HEK293 (cell line): Measurements from ENCODE around the gene TUBE1.

Source experiments
- HOXC10 ChIP-seq: sonication (generic); formaldehyde crosslinking; IDR thresholded peaks from 2 replicates; pipeline ENCODE4 v1.8.1; 2023; ENCODE audit warnings: mild to moderate bottlenecking, missing genetic modification reagents
- SALL2 ChIP-seq: fragments of 450-650 bp; formaldehyde crosslinking; IDR thresholded peaks from 2 replicates; pipeline ENCODE4 v1.5.0; 2017; ENCODE audit warnings: missing biosample characterization, mild to moderate bottlenecking, missing genetic modification characterization, borderline replicate concordance
- TCF7L2 ChIP-seq: IDR thresholded peaks from 2 replicates; pipeline ENCODE4 v1.6.1; 2011; ENCODE audit warnings: low read depth, mild to moderate bottlenecking, inconsistent platforms, low read length, moderate library complexity, borderline replicate concordance
- TRIM28 ChIP-seq: IDR thresholded peaks from 2 replicates; pipeline ENCODE4 v1.6.1; 2011; ENCODE audit warnings: low read length, control low read depth, borderline replicate concordance
- ZIC2 ChIP-seq: fragments of 450-650 bp; formaldehyde crosslinking; IDR thresholded peaks from 2 replicates; pipeline ENCODE4 v1.5.1; 2016; ENCODE audit warnings: missing biosample characterization, missing genetic modification characterization
- ZNF121 ChIP-seq: fragments of 450-650 bp; formaldehyde crosslinking; IDR thresholded peaks from 2 replicates; pipeline ENCODE4 v1.5.1; 2016; ENCODE audit warnings: missing biosample characterization, missing genetic modification characterization
- ZNF24 ChIP-seq: fragments of 450-650 bp; formaldehyde crosslinking; IDR thresholded peaks from 2 replicates; pipeline ENCODE4 v1.5.1; 2016; ENCODE audit warnings: missing biosample characterization, missing genetic modification characterization
- ZNF324 ChIP-seq: fragments of 450-650 bp; formaldehyde crosslinking; IDR thresholded peaks from 2 replicates; pipeline ENCODE4 v1.5.1; 2016; ENCODE audit warnings: missing biosample characterization, missing genetic modification characterization
- ZNF404 ChIP-seq: fragments of 450-650 bp; formaldehyde crosslinking; IDR thresholded peaks from 2 replicates; pipeline ENCODE4 v1.5.1; 2017; ENCODE audit warnings: missing biosample characterization, missing genetic modification characterization
- ZNF610 ChIP-seq: fragments of 450-650 bp; formaldehyde crosslinking; IDR thresholded peaks from 2 replicates; pipeline ENCODE4 v1.5.1; 2016; ENCODE audit warnings: missing biosample characterization, missing genetic modification characterization, borderline replicate concordance
- ZNF621 ChIP-seq: fragments of 450-650 bp; formaldehyde crosslinking; IDR thresholded peaks from 2 replicates; pipeline ENCODE4 v1.5.1; 2017; ENCODE audit warnings: missing biosample characterization, missing genetic modification characterization
- ZNF664 ChIP-seq: fragments of 450-650 bp; formaldehyde crosslinking; IDR thresholded peaks from 2 replicates; pipeline ENCODE4 v1.5.1; 2016; ENCODE audit warnings: missing biosample characterization, missing genetic modification characterization
- ZNF837 ChIP-seq: fragments of 450-650 bp; formaldehyde crosslinking; IDR thresholded peaks from 2 replicates; pipeline ENCODE4 v1.5.1; 2016; ENCODE audit warnings: missing biosample characterization, missing genetic modification characterization
- TF ChIP-seq, protein P1 (sequence below): fragments of 450-650 bp; formaldehyde crosslinking; IDR thresholded peaks from 2 replicates; pipeline ENCODE4 v1.5.1; 2016; ENCODE audit warnings: missing biosample characterization, missing genetic modification characterization
- TF ChIP-seq, protein P2 (sequence below): fragments of 450-650 bp; formaldehyde crosslinking; IDR thresholded peaks from 2 replicates; pipeline ENCODE4 v1.5.1; 2016; ENCODE audit warnings: missing biosample characterization, missing genetic modification characterization, low read depth
- TF ChIP-seq, protein P3 (sequence below): fragments of 450-650 bp; formaldehyde crosslinking; IDR thresholded peaks from 2 replicates; pipeline ENCODE4 v1.5.1; 2016; ENCODE audit warnings: missing biosample characterization, missing genetic modification characterization
- TF ChIP-seq, protein P4 (sequence below): fragments of 450-650 bp; formaldehyde crosslinking; optimal IDR thresholded peaks from 2 replicates; pipeline ENCODE3; 2016; ENCODE audit warnings: missing biosample characterization, mild to moderate bottlenecking, missing genetic modification characterization
- TF ChIP-seq, protein P5 (sequence below): fragments of 450-650 bp; formaldehyde crosslinking; IDR thresholded peaks from 2 replicates; pipeline ENCODE4 v1.5.1; 2017; ENCODE audit warnings: missing biosample characterization, missing genetic modification characterization
- TF ChIP-seq, protein P6 (sequence below): fragments of 450-650 bp; formaldehyde crosslinking; IDR thresholded peaks from 2 replicates; pipeline ENCODE4; 2016; ENCODE audit warnings: missing biosample characterization, missing genetic modification characterization
- TF ChIP-seq, protein P7 (sequence below): fragments of 450-650 bp; formaldehyde crosslinking; IDR thresholded peaks from 2 replicates; pipeline ENCODE4 v1.5.1; 2016; ENCODE audit warnings: missing biosample characterization, missing genetic modification characterization
- TF ChIP-seq, protein P8 (sequence below): fragments of 450-650 bp; formaldehyde crosslinking; conservative IDR thresholded peaks from 2 replicates; pipeline ENCODE4 v1.5.1; 2016; ENCODE audit warnings: low read depth, missing biosample characterization, missing genetic modification characterization
- TF ChIP-seq, protein P9 (sequence below): fragments of 450-650 bp; formaldehyde crosslinking; IDR thresholded peaks from 2 replicates; pipeline ENCODE4 v1.5.1; 2016; ENCODE audit warnings: missing biosample characterization, missing genetic modification characterization

The TUBE1 gene

DNA sequence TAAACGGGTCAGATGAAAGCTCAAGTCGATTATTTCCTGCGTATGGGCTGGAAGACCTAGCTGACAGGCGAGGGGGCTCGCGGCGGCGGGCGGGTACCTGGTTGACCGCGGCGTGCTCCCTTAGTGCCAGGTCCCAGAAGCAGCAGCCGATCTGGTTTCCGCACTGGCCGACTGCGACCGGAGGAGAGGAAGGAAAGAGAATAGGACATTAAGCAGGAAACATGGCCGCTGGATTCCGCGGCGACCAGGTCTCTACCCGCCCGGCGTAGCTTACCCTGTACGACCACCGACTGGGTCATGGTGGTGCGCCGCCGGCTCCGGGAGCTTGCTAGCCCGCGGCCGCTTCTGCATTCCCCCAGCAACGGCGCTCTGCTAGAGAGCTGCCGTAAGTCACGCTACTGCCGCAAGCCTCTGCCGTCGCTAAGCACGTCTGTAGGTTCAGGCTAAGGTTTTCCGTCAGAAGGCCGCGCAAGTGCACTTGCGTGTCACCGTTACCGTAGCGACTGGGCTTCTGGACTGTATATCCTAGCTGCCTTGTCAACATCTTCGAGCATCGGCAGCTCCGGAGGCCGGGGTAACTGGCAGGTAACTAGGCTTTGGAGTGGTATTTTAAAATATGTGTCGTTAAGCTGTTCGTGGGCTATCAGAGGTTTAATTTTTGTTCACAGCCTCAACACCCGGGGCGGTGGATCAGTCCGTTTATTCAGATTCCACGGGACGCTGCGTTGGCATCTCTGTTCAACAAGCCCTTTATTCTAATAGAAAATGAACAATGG, at the start of gene TUBE1, which contains the start of gene FAM229B (continued):
- TF ChIP-seq, protein P1, sequence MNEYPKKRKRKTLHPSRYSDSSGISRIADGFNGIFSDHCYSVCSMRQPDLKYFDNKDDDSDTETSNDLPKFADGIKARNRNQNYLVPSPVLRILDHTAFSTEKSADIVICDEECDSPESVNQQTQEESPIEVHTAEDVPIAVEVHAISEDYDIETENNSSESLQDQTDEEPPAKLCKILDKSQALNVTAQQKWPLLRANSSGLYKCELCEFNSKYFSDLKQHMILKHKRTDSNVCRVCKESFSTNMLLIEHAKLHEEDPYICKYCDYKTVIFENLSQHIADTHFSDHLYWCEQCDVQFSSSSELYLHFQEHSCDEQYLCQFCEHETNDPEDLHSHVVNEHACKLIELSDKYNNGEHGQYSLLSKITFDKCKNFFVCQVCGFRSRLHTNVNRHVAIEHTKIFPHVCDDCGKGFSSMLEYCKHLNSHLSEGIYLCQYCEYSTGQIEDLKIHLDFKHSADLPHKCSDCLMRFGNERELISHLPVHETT (tag by site-specific recombination): 0 out of 2 replicates have a peak, but pooled peaks have one; percentile 11
- TF ChIP-seq, protein P2, sequence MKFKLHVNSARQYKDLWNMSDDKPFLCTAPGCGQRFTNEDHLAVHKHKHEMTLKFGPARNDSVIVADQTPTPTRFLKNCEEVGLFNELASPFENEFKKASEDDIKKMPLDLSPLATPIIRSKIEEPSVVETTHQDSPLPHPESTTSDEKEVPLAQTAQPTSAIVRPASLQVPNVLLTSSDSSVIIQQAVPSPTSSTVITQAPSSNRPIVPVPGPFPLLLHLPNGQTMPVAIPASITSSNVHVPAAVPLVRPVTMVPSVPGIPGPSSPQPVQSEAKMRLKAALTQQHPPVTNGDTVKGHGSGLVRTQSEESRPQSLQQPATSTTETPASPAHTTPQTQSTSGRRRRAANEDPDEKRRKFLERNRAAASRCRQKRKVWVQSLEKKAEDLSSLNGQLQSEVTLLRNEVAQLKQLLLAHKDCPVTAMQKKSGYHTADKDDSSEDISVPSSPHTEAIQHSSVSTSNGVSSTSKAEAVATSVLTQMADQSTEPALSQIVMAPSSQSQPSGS: no peak
- no peak for TF ChIP-seq TCF7L2
- TF ChIP-seq ZNF404 (tag by site-specific recombination): no peak
- TF ChIP-seq ZNF621: no peak
- TF ChIP-seq HOXC10: no peak
- no peak for TF ChIP-seq ZNF837 (tag by site-specific recombination)
- no peak for TF ChIP-seq ZNF664
- TF ChIP-seq TRIM28: peak; percentile 84
- TF ChIP-seq, protein P3, sequence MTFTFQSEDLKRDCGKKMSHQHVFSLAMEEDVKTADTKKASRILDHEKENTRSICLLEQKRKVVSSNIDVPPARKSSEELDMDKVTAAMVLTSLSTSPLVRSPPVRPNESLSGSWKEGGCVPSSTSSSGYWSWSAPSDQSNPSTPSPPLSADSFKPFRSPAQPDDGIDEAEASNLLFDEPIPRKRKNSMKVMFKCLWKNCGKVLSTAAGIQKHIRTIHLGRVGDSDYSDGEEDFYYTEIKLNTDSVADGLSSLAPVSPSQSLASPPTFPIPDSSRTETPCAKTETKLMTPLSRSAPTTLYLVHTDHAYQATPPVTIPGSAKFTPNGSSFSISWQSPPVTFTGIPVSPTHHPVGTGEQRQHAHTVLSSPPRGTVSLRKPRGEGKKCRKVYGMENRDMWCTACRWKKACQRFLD (tag by site-specific recombination): no peak
- no peak for TF ChIP-seq ZIC2 (tag by site-specific recombination)
- TF ChIP-seq, protein P4, sequence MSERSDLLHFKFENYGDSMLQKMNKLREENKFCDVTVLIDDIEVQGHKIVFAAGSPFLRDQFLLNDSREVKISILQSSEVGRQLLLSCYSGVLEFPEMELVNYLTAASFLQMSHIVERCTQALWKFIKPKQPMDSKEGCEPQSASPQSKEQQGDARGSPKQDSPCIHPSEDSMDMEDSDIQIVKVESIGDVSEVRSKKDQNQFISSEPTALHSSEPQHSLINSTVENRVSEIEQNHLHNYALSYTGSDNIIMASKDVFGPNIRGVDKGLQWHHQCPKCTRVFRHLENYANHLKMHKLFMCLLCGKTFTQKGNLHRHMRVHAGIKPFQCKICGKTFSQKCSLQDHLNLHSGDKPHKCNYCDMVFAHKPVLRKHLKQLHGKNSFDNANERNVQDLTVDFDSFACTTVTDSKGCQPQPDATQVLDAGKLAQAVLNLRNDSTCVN: peak; percentile 68
- TF ChIP-seq, protein P5, sequence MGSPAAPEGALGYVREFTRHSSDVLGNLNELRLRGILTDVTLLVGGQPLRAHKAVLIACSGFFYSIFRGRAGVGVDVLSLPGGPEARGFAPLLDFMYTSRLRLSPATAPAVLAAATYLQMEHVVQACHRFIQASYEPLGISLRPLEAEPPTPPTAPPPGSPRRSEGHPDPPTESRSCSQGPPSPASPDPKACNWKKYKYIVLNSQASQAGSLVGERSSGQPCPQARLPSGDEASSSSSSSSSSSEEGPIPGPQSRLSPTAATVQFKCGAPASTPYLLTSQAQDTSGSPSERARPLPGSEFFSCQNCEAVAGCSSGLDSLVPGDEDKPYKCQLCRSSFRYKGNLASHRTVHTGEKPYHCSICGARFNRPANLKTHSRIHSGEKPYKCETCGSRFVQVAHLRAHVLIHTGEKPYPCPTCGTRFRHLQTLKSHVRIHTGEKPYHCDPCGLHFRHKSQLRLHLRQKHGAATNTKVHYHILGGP (tag by site-specific recombination): no peak
- no peak for TF ChIP-seq SALL2
- TF ChIP-seq, protein P6, sequence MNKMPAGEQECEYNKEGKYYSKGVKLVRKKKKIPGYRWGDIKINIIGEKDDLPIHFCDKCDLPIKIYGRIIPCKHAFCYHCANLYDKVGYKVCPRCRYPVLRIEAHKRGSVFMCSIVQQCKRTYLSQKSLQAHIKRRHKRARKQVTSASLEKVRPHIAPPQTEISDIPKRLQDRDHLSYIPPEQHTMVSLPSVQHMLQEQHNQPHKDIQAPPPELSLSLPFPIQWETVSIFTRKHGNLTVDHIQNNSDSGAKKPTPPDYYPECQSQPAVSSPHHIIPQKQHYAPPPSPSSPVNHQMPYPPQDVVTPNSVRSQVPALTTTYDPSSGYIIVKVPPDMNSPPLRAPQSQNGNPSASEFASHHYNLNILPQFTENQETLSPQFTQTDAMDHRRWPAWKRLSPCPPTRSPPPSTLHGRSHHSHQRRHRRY (tag by site-specific recombination): no peak
- no peak for TF ChIP-seq ZNF121
- TF ChIP-seq, protein P7, sequence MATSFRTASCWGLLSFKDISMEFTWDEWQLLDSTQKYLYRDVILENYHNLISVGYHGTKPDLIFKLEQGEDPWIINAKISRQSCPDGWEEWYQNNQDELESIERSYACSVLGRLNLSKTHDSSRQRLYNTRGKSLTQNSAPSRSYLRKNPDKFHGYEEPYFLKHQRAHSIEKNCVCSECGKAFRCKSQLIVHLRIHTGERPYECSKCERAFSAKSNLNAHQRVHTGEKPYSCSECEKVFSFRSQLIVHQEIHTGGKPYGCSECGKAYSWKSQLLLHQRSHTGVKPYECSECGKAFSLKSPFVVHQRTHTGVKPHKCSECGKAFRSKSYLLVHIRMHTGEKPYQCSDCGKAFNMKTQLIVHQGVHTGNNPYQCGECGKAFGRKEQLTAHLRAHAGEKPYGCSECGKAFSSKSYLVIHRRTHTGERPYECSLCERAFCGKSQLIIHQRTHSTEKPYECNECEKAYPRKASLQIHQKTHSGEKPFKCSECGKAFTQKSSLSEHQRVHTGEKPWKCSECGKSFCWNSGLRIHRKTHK (tag by site-specific recombination): no peak
- TF ChIP-seq, protein P8, sequence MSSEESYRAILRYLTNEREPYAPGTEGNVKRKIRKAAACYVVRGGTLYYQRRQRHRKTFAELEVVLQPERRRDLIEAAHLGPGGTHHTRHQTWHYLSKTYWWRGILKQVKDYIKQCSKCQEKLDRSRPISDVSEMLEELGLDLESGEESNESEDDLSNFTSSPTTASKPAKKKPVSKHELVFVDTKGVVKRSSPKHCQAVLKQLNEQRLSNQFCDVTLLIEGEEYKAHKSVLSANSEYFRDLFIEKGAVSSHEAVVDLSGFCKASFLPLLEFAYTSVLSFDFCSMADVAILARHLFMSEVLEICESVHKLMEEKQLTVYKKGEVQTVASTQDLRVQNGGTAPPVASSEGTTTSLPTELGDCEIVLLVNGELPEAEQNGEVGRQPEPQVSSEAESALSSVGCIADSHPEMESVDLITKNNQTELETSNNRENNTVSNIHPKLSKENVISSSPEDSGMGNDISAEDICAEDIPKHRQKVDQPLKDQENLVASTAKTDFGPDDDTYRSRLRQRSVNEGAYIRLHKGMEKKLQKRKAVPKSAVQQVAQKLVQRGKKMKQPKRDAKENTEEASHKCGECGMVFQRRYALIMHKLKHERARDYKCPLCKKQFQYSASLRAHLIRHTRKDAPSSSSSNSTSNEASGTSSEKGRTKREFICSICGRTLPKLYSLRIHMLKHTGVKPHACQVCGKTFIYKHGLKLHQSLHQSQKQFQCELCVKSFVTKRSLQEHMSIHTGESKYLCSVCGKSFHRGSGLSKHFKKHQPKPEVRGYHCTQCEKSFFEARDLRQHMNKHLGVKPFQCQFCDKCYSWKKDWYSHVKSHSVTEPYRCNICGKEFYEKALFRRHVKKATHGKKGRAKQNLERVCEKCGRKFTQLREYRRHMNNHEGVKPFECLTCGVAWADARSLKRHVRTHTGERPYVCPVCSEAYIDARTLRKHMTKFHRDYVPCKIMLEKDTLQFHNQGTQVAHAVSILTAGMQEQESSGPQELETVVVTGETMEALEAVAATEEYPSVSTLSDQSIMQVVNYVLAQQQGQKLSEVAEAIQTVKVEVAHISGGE (tag by site-specific recombination): peak; percentile 45; the same call in 1 of the 2 replicates
- TF ChIP-seq, protein P9, sequence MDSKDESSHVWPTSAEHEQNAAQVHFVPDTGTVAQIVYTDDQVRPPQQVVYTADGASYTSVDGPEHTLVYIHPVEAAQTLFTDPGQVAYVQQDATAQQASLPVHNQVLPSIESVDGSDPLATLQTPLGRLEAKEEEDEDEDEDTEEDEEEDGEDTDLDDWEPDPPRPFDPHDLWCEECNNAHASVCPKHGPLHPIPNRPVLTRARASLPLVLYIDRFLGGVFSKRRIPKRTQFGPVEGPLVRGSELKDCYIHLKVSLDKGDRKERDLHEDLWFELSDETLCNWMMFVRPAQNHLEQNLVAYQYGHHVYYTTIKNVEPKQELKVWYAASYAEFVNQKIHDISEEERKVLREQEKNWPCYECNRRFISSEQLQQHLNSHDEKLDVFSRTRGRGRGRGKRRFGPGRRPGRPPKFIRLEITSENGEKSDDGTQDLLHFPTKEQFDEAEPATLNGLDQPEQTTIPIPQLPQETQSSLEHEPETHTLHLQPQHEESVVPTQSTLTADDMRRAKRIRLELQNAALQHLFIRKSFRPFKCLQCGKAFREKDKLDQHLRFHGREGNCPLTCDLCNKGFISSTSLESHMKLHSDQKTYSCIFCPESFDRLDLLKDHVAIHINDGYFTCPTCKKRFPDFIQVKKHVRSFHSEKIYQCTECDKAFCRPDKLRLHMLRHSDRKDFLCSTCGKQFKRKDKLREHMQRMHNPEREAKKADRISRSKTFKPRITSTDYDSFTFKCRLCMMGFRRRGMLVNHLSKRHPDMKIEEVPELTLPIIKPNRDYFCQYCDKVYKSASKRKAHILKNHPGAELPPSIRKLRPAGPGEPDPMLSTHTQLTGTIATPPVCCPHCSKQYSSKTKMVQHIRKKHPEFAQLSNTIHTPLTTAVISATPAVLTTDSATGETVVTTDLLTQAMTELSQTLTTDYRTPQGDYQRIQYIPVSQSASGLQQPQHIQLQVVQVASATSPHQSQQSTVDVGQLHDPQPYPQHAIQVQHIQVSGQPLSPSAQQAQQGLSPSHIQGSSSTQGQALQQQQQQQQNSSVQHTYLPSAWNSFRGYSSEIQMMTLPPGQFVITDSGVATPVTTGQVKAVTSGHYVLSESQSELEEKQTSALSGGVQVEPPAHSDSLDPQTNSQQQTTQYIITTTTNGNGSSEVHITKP (tag by site-specific recombination): peak; percentile 98
- no peak for TF ChIP-seq ZNF24 (tag by site-specific recombination)
- peak; percentile 57; the same call in 1 of the 2 replicates for TF ChIP-seq ZNF610 (tag by site-specific recombination)
- no peak for TF ChIP-seq ZNF324 (tag by site-specific recombination)
